Activated CD8-positive, alpha-beta memory T cell treated with anti-CD3 and anti-CD28 coated beads for 36 hours (primary cell): ENCODE data around the gene PTPRD. TPM values are rescaled to one million over a fixed set of nuclear protein-coding genes. Genes with fewer than 3 reads are reported as not detected.
"Not testable (repeated sequence)": the region's sequence is repeated elsewhere in the genome, so short reads cannot be mapped to it uniquely, and the experiment has no call there.

Experiments
- CTCF ChIA-PET: fragments of 350-600 bp; sonication (Branson Sonifier 250); formaldehyde crosslinking; loops from one replicate; lab custom pipeline; 2021; ENCODE audit warnings: antibody characterized with exemption; lab: Charles Lee
- POLR2A ChIA-PET: fragments of 350-600 bp; sonication (Branson Sonifier 250); formaldehyde crosslinking; loops from one replicate; lab custom pipeline; 2021; ENCODE audit warnings: antibody characterized with exemption; lab: Charles Lee
- total RNA-seq, 2 experiments: library from RNA; stranded (reverse); gene quantifications; one replicate each; pipeline ENCODE4 v1.2.3, GENCODE V29; 2021

PTPRD gene
- total RNA-seq, 2 experiments from 2014 or later, result 0.10 to 0.15 TPM

- POLR2A ChIA-PET, CTCF ChIA-PET: not testable (repeated sequence)
Observed at GRCh38 chr9:9931464-9931863, 681.3 kb downstream of the PTPRD start.

GRCh38 chr9:9924376-9924775 lies 688.4 kb downstream of the PTPRD start:
- ChIA-PET CTCF (no interaction called here), POLR2A (no interaction called here)

GRCh38 chr9:9921805-9922204 lies 691.0 kb downstream of the PTPRD start:
- ChIA-PET POLR2A (no interaction called here), CTCF (no interaction called here)

GRCh38 chr9:9920425-9921060 lies 692.3 kb downstream of the PTPRD start:
- CTCF ChIA-PET, result no interaction called here
- POLR2A ChIA-PET, result no interaction called here

GRCh38 chr9:9919174-9919775 lies 693.5 kb downstream of the PTPRD start:
- ChIA-PET CTCF (no interaction called here), POLR2A (no interaction called here)

- CTCF ChIA-PET, result no interaction called here
- POLR2A ChIA-PET, result no interaction called here
Observed at GRCh38 chr9:9917400-9917799, 695.4 kb downstream of the PTPRD start.

- POLR2A ChIA-PET, result no interaction called here
- CTCF ChIA-PET, result no interaction called here
Observed at GRCh38 chr9:9914174-9914573, 698.6 kb downstream of the PTPRD start.

- ChIA-PET POLR2A (no interaction called here), CTCF (no interaction called here)
Observed at GRCh38 chr9:9913276-9913832, 699.4 kb downstream of the PTPRD start.

GRCh38 chr9:9912459-9912858 lies 700.3 kb downstream of the PTPRD start:
- POLR2A ChIA-PET, result no interaction called here
- CTCF ChIA-PET, result no interaction called here

- CTCF ChIA-PET, result no interaction called here
- POLR2A ChIA-PET, result no interaction called here
Observed at GRCh38 chr9:9905736-9906135, 707.1 kb downstream of the PTPRD start.

GRCh38 chr9:9904041-9904440 lies 708.8 kb downstream of the PTPRD start:
- CTCF ChIA-PET, result no interaction called here
- POLR2A ChIA-PET, result no interaction called here

- CTCF ChIA-PET, result no interaction called here
- POLR2A ChIA-PET, result no interaction called here
Observed at GRCh38 chr9:9901624-9902023, 711.2 kb downstream of the PTPRD start.

GRCh38 chr9:9893837-9894236 lies 719.0 kb downstream of the PTPRD start:
- POLR2A ChIA-PET, result no interaction called here
- CTCF ChIA-PET, result no interaction called here

GRCh38 chr9:9892217-9892616 lies 720.6 kb downstream of the PTPRD start:
- CTCF ChIA-PET, result no interaction called here
- POLR2A ChIA-PET, result no interaction called here

- POLR2A ChIA-PET, result no interaction called here
- CTCF ChIA-PET, result no interaction called here
Observed at GRCh38 chr9:9881692-9882091, 731.1 kb downstream of the PTPRD start.

- ChIA-PET POLR2A (no interaction called here), CTCF (no interaction called here)
Observed at GRCh38 chr9:9874270-9874669, 738.5 kb downstream of the PTPRD start.

- CTCF ChIA-PET, result no interaction called here
- POLR2A ChIA-PET, result no interaction called here
Observed at GRCh38 chr9:9862235-9862810, 750.5 kb downstream of the PTPRD start.

- ChIA-PET POLR2A (no interaction called here), CTCF (no interaction called here)
Observed at GRCh38 chr9:9855177-9856078, 757.4 kb downstream of the PTPRD start.

- CTCF ChIA-PET, result no interaction called here
- POLR2A ChIA-PET, result no interaction called here
Observed at GRCh38 chr9:9847750-9848149, 765.1 kb downstream of the PTPRD start.

- CTCF ChIA-PET, result no interaction called here
Observed at GRCh38 chr9:9846557-9846956, 766.2 kb downstream of the PTPRD start.

More at GRCh38 chr9:9846557-9846956, 766.2 kb downstream of the PTPRD start:
- POLR2A ChIA-PET, result no interaction called here
